GM19452 (cell line): ENCODE measurements around the gene AGK.

ENCODE experiments used
- ATAC-seq: cut with Tn5 transposase; IDR thresholded peaks from one replicate; pipeline ENCODE4 v1.9.1; 2021; ENCODE audit not compliant: unreplicated experiment

Gene AGK

GRCh38 chr7:141702047-141702567 is 150.9 kb downstream of the AGK start, which contains the start of gene DENND11:
DENND11 (minus strand) TSS chr7:141702166; CDS start chr7:141702153, 13 bp downstream.
- ATAC-seq: peak; percentile 80

- no peak for ATAC-seq
Measured at GRCh38 chr7:141702892-141703291, 151.7 kb downstream of the AGK start.

GRCh38 chr7:141704112-141704511 is 152.9 kb downstream of the AGK start:
- ATAC-seq: no peak

DNA sequence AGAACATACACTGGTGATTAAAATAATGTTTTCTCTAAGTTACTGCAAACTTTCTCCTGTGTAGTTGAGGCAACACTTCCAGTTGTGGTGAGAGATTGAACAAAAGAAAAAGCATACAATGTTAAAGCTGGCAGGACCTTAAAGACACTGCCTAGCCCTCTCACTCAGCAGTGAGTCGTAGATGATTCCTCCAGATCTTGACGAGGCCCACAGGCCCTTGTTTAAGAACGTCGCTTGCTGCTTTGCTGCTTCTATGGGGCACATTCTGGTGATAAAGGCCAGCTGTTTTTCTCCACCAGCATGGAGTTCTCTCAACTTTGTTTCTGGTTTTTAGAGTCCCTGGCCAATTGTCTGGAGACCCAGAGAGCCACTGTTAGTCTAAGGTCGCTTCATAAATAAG is 153.5 kb downstream of the AGK start:
- no peak for ATAC-seq
